Putamen (tissue), 1 donor: ENCODE measurements around the gene CTBP1.

ENCODE experiments used
- DNase-seq: peaks from one replicate; pipeline ENCODE4 v3.0.0-alpha.2; 2016; ENCODE audit warnings: low spot score

Gene CTBP1

DNA sequence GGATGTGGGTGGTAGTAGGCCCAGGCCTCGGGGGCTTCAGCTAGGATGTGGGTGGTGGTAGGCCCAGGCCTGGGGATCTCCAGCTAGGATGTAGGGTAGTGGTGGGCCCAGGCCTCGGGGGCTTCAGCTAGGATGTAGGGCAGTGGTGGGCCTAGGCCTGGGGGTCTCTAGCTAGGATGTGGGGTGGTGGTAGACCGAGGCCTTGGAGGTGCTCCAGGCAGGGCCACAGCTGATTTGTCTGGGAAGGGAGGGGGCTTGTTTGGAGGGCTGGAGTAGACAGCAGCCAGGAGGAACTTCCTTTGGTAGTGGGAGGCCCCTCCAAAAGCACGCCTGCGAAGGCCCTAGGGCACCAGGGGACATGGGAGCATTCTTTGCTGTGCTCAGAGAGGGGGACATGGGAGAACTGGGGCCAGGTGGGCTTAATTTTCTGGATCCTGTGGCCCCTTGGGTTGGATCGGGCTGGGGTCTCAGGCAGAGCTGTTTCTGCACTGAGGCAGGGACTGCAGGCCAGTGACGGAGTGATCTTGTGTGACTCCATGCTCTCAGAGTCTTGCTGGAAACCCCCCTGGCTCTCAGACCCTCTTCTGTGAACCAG, 73.2 kb downstream of the CTBP1 start:
- DNase-seq, result no peak

- no peak for DNase-seq
Measured at GRCh38 chr4:1174941-1175634, 73.8 kb downstream of the CTBP1 start.

DNA sequence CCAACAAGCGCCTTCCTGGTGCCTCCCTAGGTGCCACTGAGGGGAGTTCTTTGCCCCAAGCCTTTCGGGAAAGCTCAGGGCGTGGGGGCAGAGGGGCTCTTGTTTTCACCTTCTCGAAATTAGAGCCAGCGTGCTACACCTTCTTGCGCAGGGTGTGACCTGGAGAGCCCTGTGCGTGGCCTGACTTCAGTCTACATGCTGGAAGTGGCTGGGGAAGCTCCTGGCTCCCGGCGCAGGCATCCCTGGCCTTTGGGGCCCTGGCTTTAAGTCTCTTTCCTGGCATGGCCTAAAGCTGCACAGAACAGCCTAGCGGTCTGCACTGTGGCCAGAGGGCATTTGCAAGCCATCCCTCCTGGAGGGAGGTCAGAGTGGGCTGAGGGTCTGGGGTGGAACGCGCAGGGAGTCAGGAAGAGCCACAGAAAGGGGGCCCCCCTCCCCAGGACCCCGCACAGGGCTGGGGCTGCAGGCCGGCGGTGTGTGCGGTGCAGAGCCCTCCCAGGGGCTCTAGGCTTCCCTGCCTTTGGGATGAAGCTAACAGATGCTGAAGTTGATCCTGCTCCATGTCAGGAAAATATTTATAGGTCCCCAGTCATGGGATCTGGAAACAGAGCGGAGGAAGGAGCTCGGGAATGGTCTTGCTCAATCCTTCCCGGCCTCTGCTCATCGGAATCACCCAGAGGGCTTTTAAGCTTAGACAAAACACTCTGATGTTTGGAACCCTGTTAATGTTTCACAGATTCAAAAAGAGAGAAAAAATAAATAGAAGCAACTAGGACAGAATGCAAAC, 75.8 kb downstream of the CTBP1 start:
- DNase-seq, result no peak

DNA sequence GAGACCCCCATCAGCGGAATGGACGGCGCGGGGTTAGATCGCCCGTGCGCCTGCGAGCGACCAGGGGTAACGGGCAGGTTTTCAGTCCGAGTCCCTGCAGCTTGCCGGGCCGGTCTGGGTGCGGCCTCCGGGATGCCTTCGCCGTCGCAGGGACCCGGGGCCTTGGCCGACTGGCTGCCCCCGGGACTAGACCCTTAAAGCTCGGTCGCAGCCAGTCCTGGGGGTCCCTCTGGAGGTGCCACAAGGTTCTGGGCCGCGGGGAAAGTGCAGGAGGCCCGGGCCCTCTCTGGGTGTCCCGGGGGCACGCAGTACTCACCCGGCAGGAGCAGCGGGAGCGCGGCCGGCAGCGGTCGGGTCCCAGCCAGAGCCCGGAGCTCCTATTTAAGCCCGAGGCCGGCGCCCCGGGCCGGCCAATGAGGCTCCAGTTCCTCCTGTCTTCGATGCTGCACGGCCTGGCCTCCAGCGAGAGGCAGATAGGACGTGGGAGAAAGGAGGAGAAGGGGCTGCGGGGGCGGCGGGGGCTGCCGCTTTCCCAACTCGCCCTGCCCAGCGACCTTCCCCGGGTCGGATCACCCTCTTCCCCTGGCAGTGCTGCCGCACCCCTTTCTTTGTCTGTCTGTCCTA, 76.6 kb downstream of the CTBP1 start, which contains the start of gene SPON2:
Gene SPON2 (minus strand): TSS at position 356 of the 624 bp plus-strand sequence.
- DNase-seq, result no peak

DNA sequence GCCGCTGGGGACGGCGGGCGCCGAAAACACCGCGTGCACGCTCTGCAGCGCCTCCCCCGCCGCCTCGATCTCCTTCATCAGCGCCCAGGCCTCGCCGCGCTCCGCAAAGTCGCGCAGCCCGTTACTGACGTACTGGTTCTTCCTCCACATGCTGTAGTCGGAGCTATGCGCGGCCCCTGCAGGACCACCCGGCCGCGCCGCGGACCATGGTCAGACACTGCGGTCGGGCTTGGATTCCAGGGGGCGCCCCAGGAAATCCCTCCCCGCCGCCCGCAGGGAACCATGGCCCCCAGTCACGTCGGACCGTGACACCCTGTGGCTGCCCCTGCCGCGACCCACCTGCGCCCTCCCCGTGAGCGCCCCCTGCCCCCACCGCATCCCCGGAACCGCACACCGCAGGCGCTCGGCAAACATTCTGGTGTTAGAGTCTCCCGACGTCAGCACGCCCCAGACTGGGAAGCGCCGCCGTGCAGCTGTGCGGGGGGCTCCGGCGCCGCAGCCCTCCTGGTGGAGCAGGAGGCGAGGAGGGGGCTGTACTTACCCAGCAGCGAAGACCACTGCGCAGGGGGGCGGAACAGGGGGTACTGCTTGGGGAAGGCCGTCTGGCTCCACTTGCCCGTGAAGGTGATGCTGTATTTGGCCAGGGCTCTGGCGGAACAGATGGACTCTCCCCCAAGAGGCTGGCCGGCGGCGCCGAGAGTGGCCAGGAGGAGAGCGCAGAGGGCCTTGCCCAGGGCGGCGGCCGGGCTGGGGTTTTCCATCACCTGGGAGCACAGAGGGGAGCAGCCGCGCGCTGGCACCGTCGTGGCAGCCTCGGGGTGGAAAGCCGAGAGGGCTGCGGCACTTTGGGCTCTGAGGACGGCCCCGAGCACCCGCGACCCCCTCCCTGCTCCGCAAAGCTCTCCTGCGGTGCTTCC, 77.4 kb downstream of the CTBP1 start:
- no peak for DNase-seq

DNA sequence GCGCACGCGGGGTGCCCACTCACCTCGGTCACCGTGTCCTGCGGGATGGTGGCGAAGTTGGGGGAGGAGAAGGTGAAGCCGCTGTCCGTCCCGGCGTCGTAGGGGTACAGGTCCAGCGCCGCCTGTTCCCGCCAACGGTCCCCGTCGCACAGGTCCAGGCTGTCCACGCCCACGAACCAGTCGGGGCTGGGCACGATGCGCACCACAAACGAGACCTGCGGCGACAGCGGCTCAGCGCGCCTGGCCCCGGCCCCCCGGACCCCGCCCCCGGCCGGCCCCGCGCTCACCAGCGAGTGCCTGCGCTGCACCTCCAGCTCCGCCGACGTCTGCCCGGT, 78.0 kb downstream of the CTBP1 start:
- no peak for DNase-seq

DNA sequence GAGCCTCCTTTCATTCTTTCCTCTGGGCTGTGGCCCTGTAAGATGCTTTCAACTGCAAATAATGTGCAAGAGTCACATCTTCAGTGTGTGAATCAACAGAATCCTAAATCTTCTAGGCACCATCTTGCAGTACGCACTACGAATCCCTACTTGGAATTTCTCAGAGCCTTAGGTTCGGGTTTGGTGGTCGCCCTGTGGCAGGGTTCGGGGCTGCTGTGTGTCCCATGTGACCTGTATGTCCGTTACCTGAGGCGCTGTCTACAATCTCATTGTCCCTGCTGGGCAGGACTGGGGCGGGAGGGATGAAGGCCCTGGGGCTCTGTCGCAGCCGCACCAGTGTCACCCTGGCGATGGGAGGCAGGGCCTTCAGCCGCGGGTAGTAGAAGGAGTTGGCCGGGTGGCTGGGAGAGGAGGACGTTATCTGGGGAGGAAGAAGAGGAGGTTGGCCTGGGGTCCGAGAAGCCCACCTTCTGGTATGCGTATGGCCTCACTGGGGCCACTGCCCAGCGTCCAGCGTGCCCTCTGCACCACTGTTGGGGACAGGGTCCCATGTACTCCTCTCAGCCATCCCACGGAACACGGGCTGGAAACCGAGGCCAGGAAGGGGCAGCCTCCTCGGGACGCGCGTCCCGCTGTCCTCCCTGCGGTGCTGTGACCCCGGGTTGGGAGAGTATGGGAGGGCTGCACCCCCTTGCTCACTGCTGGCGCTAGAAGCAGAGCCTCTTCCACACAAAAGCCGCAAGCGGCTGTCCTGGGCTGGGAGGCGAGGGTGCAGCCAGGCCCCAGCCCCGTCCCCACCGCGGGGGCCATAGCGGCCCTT, 78.6 kb downstream of the CTBP1 start:
- DNase-seq, result no peak

GRCh38 chr4:1169691-1170096, 79.2 kb downstream of the CTBP1 start:
- DNase-seq, result no peak

DNA sequence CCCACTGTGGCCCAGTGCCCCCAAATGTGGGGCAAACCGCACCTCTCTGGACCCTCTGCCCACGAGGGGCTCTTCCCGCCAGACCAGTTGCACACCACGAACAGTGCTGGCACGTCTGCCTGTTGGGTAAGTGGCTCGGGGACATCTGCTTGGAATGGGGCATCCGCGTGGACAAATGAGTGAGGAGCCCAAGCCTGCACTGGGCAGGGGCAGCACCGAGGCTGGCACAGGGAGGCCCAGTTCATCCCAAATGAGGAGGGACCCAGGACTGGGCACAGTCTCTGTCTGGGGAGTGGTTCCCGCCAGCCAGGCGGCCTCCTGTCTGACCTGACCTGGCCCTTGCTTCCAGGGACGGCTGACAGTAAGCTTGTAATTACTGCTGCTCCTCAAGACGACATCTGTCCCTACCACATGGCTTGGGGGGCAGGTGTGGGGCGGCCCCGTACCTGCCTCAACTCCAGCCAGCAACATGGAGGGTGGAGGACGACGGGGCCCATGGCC, 79.7 kb downstream of the CTBP1 start:
- DNase-seq, result no peak

DNA sequence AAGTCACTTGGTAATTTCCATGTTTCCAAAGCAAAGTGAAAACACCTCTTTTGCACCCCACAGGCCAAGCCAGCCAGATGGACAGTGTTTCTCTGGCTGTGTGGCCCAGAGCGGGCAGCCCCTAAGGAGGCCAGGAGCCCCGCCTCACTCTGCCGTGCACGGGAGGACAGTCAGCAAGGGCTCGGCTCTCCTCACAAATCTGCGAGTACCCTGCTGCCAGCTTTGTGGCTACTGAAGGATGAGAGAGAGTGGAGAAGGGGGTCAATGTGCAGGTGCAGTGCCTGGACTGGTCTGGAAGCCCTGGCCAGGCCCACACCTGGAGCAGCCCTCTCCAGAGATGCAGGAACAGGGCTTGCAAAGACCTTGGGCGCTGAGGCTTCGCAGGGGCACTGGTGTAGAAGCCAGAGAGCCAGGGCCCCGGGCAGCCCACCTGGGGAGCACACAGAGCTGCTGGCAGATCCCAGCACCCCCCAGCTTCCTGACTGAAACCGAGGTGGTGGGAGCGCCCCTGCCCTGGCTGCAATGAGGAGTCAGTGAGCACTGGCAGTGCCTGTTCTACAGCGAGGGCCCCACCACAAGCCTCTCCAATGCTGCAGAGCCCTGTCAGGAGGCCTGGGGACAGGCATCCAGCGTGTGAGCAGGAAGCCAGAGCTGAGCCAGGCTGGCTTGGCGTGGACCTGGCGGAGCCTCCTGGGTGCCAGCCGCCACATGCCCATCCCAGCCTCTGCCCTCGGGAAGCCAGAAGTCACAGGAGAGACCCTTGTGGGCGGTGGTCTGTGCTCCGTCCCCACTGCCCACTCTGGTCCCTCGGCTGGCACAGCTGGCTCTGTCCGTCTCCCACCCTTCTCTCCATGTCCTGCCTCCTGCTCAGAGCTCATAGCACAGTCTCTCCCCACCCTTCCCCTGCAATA, 80.5 kb downstream of the CTBP1 start:
- no peak for DNase-seq

DNA sequence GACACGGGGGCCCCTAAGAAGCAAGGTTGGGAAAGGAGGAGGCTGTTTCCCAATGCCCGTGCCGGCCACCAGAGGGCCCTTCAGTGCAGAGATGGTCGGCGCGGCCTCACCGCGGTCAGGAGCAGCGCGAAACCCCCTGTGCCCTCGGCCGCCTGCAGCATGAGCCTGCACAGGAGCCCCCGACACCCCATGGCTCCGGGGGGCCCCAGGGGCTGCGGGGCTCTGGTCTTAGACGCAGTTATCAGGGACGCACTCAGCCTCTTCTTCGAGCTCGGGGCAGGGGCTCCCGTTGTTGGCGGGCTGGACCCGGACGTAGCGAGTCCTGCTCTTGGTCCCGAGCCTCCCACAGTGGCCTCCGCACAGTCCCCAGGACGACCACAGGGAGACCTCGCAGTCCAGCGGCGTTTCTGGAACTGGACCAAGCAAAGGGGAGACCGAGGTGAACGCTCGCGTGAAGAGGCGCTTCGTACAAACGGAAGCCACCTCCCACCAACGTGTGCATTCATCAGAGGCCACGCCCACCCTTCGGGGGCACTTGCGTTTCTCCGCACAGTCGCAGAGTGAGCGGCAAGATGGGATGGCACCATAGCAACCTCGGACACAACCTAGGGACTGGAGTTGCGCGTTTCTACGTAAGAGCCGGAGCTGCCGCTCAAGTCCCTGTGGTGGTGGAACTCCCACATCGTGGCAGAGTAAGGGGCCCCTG, 81.5 kb downstream of the CTBP1 start:
- DNase-seq, result peak; percentile 60

DNA sequence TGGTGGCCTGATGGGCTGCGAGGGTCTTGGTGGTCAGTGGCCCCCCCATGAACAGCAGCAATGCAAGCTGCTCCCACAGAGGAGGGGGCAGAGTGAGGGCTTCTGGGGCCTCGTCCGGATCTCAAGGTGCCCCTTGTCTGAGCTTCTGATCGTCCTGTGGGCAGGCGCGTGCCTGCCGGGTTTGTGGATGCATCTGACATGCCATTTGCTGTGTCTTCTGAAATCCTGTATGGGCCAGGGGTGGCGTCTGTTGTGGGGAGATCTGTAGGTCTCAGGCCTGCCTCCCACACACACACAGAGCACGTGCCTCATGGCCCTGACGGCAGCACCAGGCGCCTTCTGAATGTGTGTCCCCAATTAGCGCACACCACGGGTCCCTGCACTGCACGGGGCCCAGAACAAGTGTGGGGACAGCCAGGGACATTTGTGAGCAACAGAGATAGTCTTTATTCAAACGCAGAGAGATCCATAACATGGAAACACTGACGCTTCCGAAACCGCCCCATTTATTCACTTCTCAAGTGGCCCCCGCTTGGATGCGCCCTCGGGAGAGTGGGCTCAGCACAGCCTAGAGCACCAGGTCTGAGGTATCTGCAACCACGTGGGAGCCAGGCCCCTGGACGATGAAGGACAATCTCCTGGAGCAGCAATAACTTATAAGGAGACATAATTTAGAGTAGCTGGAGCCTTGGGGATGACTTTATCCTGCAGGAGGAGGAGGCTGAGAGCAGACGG, 82.3 kb downstream of the CTBP1 start:
- no peak for DNase-seq

- DNase-seq, result no peak
Measured at GRCh38 chr4:1164956-1165545, 83.9 kb downstream of the CTBP1 start.

GRCh38 chr4:1164444-1164843, 84.5 kb downstream of the CTBP1 start:
- no peak for DNase-seq

- no peak for DNase-seq
Measured at GRCh38 chr4:1164040-1164439, 84.9 kb downstream of the CTBP1 start.
